CD8-positive, alpha-beta memory T cell (primary cell): ENCODE results near the gene THEM5. TPM values are rescaled to one million over a fixed set of nuclear protein-coding genes. Genes with fewer than 3 reads are reported as not detected.

Experiments
- polyA plus RNA-seq: library from polyadenylated mRNA; unstranded; fragments of 300-500 nt; fragmentation: Illumina TruSeq; gene quantifications from one replicate; pipeline ENCODE4 v1.2.3, GENCODE V29; 2021
- total RNA-seq, 2 experiments: library from RNA; stranded (reverse); gene quantifications; one replicate each; pipeline ENCODE4 v1.2.3, GENCODE V29; 2021

Gene THEM5
- total and polyA plus RNA-seq, 3 experiments from 2014 or later, result 0.38 TPM; not detected in 2

Other genes starting within 250 kb of the THEM5 start
- 10 to 100 TPM; 30.1 to 32.1 TPM for gene SNX27, start 241.7 kb downstream of the THEM5 start, total RNA-seq
- gene SNX27, start 241.7 kb downstream of the THEM5 start, polyA plus RNA-seq, result 13.7 TPM
- not detected for gene CELF3, start 136.9 kb downstream of the THEM5 start, total RNA-seq
- gene CELF3, start 136.9 kb downstream of the THEM5 start, polyA plus RNA-seq, result not detected
- not detected for gene RIIAD1, start 132.2 kb downstream of the THEM5 start, total RNA-seq
- not detected for gene RIIAD1, start 132.2 kb downstream of the THEM5 start, polyA plus RNA-seq
- 100 to 1,000 TPM; 190 to 195 TPM for gene MRPL9, start 90.2 kb downstream of the THEM5 start, total RNA-seq
- gene MRPL9, start 90.2 kb downstream of the THEM5 start, polyA plus RNA-seq, result 132 TPM
- gene TDRKH, start 63.2 kb downstream of the THEM5 start, total RNA-seq, result 10 to 100 TPM; 16.4 to 17.4 TPM
- gene TDRKH, start 63.2 kb downstream of the THEM5 start, polyA plus RNA-seq, result 20.5 TPM
- gene LINGO4, start 48.3 kb downstream of the THEM5 start, total RNA-seq, result under 1 TPM in 1 of 2 experiments, not detected in 1; 0.09 TPM
- 0.28 TPM for gene LINGO4, start 48.3 kb downstream of the THEM5 start, polyA plus RNA-seq
- gene RORC, start 21.9 kb downstream of the THEM5 start, total RNA-seq, result 1 to 10 TPM; 1.3 to 1.5 TPM
- 46.4 TPM for gene RORC, start 21.9 kb downstream of the THEM5 start, polyA plus RNA-seq
- gene C2CD4D, start 13.9 kb downstream of the THEM5 start, total RNA-seq, result 1 to 10 TPM; 1.9 to 2.0 TPM
- gene C2CD4D, start 13.9 kb downstream of the THEM5 start, polyA plus RNA-seq, result 3.7 TPM
- gene THEM4, start 55.8 kb upstream of the THEM5 start, total RNA-seq, result 10 to 100 TPM; 31.4 to 31.7 TPM
- 77.0 TPM for gene THEM4, start 55.8 kb upstream of the THEM5 start, polyA plus RNA-seq
- gene S100A10, start 140.1 kb upstream of the THEM5 start, total RNA-seq, result 100 to 1,000 TPM; 263 to 279 TPM
- gene S100A10, start 140.1 kb upstream of the THEM5 start, polyA plus RNA-seq, result 1,167 TPM
- gene S100A11, start 183.3 kb upstream of the THEM5 start, total RNA-seq, result 100 to 1,000 TPM; 257 to 262 TPM
- 554 TPM for gene S100A11, start 183.3 kb upstream of the THEM5 start, polyA plus RNA-seq
- gene TCHHL1, start 235.4 kb upstream of the THEM5 start, total RNA-seq, result not detected
- gene TCHHL1, start 235.4 kb upstream of the THEM5 start, polyA plus RNA-seq, result not detected